CD14-positive monocyte (primary cell): ENCODE measurements around the gene FAM13A. TPM values are rescaled to one million over a fixed set of nuclear protein-coding genes. Genes with fewer than 3 reads are reported as not detected.

Source experiments
- DNase-seq, 3 donors: peaks; one replicate each; pipeline ENCODE4 v3.0.0-alpha.2; 2011 to 2022
- H2AFZ ChIP-seq: 2 replicates; pipeline ENCODE4 v1.6.0; 2012; ENCODE audit warnings: mild to moderate bottlenecking, low read depth, low read length, inconsistent platforms; ENCODE audit not compliant: insufficient read depth, poor library complexity, severe bottlenecking
- H3K27ac ChIP-seq, 2 donors: 1 replicate in 1 of 2; 2 replicates in 1 of 2; pipeline ENCODE4 v1.5.1; 2012 to 2013; ENCODE audit warnings: low read length in 2 of 2, control low read depth in 1 of 2, inconsistent platforms in 1 of 2, low read depth in 1 of 2, mild to moderate bottlenecking in 1 of 2
- H3K27me3 ChIP-seq, 2 donors: one replicate each; pipeline versions ENCODE4 v1.6.0 to v1.6.1; 2011 to 2013; ENCODE audit warnings: low read length in 2 of 2; ENCODE audit not compliant: control insufficient read depth in 2 of 2, insufficient read depth in 2 of 2
- H3K36me3 ChIP-seq, 2 donors: replicated peaks in 1 of 2; 1 replicate in 1 of 2; 2 replicates in 1 of 2; pipeline versions ENCODE4 v1.5.1 to v1.6.1; 2012 to 2013; ENCODE audit warnings: low read length in 2 of 2, control low read depth in 1 of 2, inconsistent platforms in 1 of 2, mild to moderate bottlenecking in 1 of 2; ENCODE audit not compliant: insufficient read depth in 2 of 2, control insufficient read depth in 1 of 2
- H3K4me1 ChIP-seq, 2 donors: 1 replicate in 1 of 2; 2 replicates in 1 of 2; pipeline versions ENCODE4 v1.5.1 to v1.6.1; 2012 to 2013; ENCODE audit warnings: low read length in 2 of 2, control low read depth in 1 of 2, inconsistent platforms in 1 of 2, mild to moderate bottlenecking in 1 of 2, moderate library complexity in 1 of 2; ENCODE audit not compliant: insufficient read depth in 2 of 2, control insufficient read depth in 1 of 2
- H3K4me2 ChIP-seq: replicated peaks from 2 replicates; pipeline ENCODE3; 2012; ENCODE audit warnings: low read length, moderate library complexity, mild to moderate bottlenecking; ENCODE audit not compliant: poor library complexity, severe bottlenecking; ENCODE audit errors: extremely low read depth
- H3K4me3 ChIP-seq, 3 experiments: fragments of 200-600 bp in 1 of 3; sonication (generic) in 1 of 3; replicated peaks in 1 of 3; 1 replicate in 2 of 3; 2 replicates in 1 of 3; pipeline ENCODE4 v1.5.1; 2011 to 2013; ENCODE audit warnings: low read length in 3 of 3, mild to moderate bottlenecking in 3 of 3, control low read depth in 2 of 3, low read depth in 2 of 3, inconsistent platforms in 1 of 3, moderate library complexity in 1 of 3
- H3K79me2 ChIP-seq: 2 replicates; pipeline ENCODE4 v1.6.0; 2012; ENCODE audit warnings: mild to moderate bottlenecking, control low read depth, inconsistent platforms, low read length, moderate library complexity; ENCODE audit not compliant: insufficient read depth
- H3K9ac ChIP-seq: 2 replicates; pipeline ENCODE4 v1.6.0; 2017; ENCODE audit warnings: low read length, mild to moderate bottlenecking; ENCODE audit not compliant: insufficient read depth, poor library complexity, severe bottlenecking
- H3K9me3 ChIP-seq, 2 donors: replicated peaks in 1 of 2; 1 replicate in 1 of 2; 2 replicates in 1 of 2; pipeline versions ENCODE4 v1.5.1 to v1.6.1; 2012 to 2013; ENCODE audit warnings: low read length in 2 of 2, control low read depth in 1 of 2; ENCODE audit not compliant: control insufficient read depth in 1 of 2, insufficient read depth in 1 of 2
- H4K20me1 ChIP-seq: 2 replicates; pipeline ENCODE4 v1.6.0; 2012; ENCODE audit warnings: mild to moderate bottlenecking, low read length, control low read depth, moderate library complexity; ENCODE audit not compliant: insufficient read depth
- H3K27ac Mint-ChIP-seq, 7 donors: one replicate each; pipeline ENCODE4 v1.8.0; 2020; ENCODE audit warnings: mild to moderate bottlenecking in 7 of 7, mixed read lengths in 7 of 7, moderate library complexity in 6 of 7, inconsistent platforms in 2 of 7
- H3K27me3 Mint-ChIP-seq, 3 donors: one replicate each; pipeline ENCODE4 v1.8.0; 2021 to 2022; ENCODE audit warnings: low read depth in 3 of 3, mild to moderate bottlenecking in 3 of 3, mixed read lengths in 3 of 3, moderate library complexity in 3 of 3, inconsistent platforms in 1 of 3
- H3K36me3 Mint-ChIP-seq, 2 donors: one replicate each; pipeline ENCODE4 v1.8.0; 2020; ENCODE audit warnings: mixed read lengths in 2 of 2, inconsistent platforms in 1 of 2, mild to moderate bottlenecking in 1 of 2
- H3K4me1 Mint-ChIP-seq: one replicate; pipeline ENCODE4 v1.8.0; 2020; ENCODE audit warnings: mild to moderate bottlenecking, mixed read lengths
- H3K4me3 Mint-ChIP-seq, 2 donors: one replicate each; pipeline ENCODE4 v1.8.0; 2020; ENCODE audit warnings: mild to moderate bottlenecking in 2 of 2, mixed read lengths in 2 of 2, moderate library complexity in 1 of 2
- H3K9me3 Mint-ChIP-seq, 7 donors: one replicate each; pipeline ENCODE4 v1.8.0; 2020 to 2022; ENCODE audit warnings: mixed read lengths in 7 of 7, mild to moderate bottlenecking in 6 of 7, moderate library complexity in 6 of 7, inconsistent platforms in 2 of 7
- WGBS: methylation state at CpG from one replicate; pipeline ENCODE4 v1.1.5; 2013; ENCODE audit warnings: missing lambda C conversion rate; ENCODE audit not compliant: insufficient coverage; 5-methylcytosine and 5-hydroxymethylcytosine counted together
- intact Hi-C, 2 donors: fragments of 100-400 bp; cut with micrococcal nuclease; formaldehyde crosslinking; loops; one replicate each; pipeline versions ENCODE4 v1.15.0 to v1.15.1; 2023
- polyA plus RNA-seq, 3 donors: library from polyadenylated mRNA; depleted of rRNA in 1 of 3; unstranded in 2 of 3; stranded (reverse) in 1 of 3; fragments of 300-500 nt in 2 of 3; fragments of >200 nt in 1 of 3; fragmentation: Illumina TruSeq in 2 of 3; gene quantifications; 1 replicate in 2 of 3; 2 replicates in 1 of 3; pipeline ENCODE4 v1.2.3, GENCODE V29; 2012 to 2021
- TF ChIP-seq, protein P1 (sequence below): fragments of 200-600 bp; IDR thresholded peaks from one replicate; pipeline ENCODE4 v1.8.0; 2022; ENCODE audit warnings: antibody characterized with exemption, mild to moderate bottlenecking

The FAM13A gene
- polyA plus RNA-seq, 3 donors, result 5.3 to 20.0 (median 6.5) TPM

GRCh38 chr4:88757067-88757466 is 299.9 kb downstream of the FAM13A start:
- Histone ChIP-seq H3K9me3 (no peaks in the 10 kb centered on the region), H3K9ac (no peak overlapping the region), H4K20me1 (no peaks in the 10 kb centered on the region), H2AFZ (no peak overlapping the region), H3K4me3 (no peak overlapping the region), H3K79me2 (no peaks in the 10 kb centered on the region), H3K27me3 (no peaks in the 10 kb centered on the region), H3K4me1 (no peaks in the 10 kb centered on the region), H3K4me2 (no peak overlapping the region), H3K27ac (no peak overlapping the region), H3K36me3 (peaks cover 61 to 93% of the 10 kb centered on the region in 2 donors)
- Mint-ChIP-seq H3K4me1 (no peaks in the 10 kb centered on the region), H3K36me3 (peaks cover 71 to 72% of the 10 kb centered on the region in 2 donors), H3K4me3 (no peak overlapping the region), H3K27me3 (no peaks in the 10 kb centered on the region), H3K9me3 (no peaks in the 10 kb centered on the region), H3K27ac (no peak overlapping the region)
- intact Hi-C loops, result no loop called here
- TF ChIP-seq, protein P1, sequence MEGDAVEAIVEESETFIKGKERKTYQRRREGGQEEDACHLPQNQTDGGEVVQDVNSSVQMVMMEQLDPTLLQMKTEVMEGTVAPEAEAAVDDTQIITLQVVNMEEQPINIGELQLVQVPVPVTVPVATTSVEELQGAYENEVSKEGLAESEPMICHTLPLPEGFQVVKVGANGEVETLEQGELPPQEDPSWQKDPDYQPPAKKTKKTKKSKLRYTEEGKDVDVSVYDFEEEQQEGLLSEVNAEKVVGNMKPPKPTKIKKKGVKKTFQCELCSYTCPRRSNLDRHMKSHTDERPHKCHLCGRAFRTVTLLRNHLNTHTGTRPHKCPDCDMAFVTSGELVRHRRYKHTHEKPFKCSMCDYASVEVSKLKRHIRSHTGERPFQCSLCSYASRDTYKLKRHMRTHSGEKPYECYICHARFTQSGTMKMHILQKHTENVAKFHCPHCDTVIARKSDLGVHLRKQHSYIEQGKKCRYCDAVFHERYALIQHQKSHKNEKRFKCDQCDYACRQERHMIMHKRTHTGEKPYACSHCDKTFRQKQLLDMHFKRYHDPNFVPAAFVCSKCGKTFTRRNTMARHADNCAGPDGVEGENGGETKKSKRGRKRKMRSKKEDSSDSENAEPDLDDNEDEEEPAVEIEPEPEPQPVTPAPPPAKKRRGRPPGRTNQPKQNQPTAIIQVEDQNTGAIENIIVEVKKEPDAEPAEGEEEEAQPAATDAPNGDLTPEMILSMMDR, result no peak
- no peak for DNase-seq

- H3K27ac ChIP-seq, result no peak overlapping the region
Observed at GRCh38 chr4:88756149-88756548, 300.8 kb downstream of the FAM13A start.

More at GRCh38 chr4:88756149-88756548, 300.8 kb downstream of the FAM13A start:
- Histone ChIP-seq H3K79me2 (no peaks in the 10 kb centered on the region), H3K9ac (no peak overlapping the region), H3K4me1 (no peaks in the 10 kb centered on the region), H3K36me3 (peaks cover 64 to 93% of the 10 kb centered on the region in 2 donors), H3K27me3 (no peaks in the 10 kb centered on the region), H3K4me2 (no peak overlapping the region), H4K20me1 (no peaks in the 10 kb centered on the region), H3K9me3 (no peaks in the 10 kb centered on the region), H2AFZ (no peak overlapping the region), H3K4me3 (no peak overlapping the region)
- no peaks in the 10 kb centered on the region for H3K4me1 Mint-ChIP-seq
- 78% methylated on average over 2 of the region's 5 CpGs for WGBS
- intact Hi-C loops, result no loop called here
- H3K27me3 Mint-ChIP-seq, result no peaks in the 10 kb centered on the region
- DNase-seq, result no peak
- H3K9me3 Mint-ChIP-seq, result no peaks in the 10 kb centered on the region
- H3K27ac Mint-ChIP-seq, result no peak overlapping the region
- peaks cover 72 to 73% of the 10 kb centered on the region in 2 donors for H3K36me3 Mint-ChIP-seq
- H3K4me3 Mint-ChIP-seq, result no peak overlapping the region
- TF ChIP-seq, protein P1, result no peak
